GM21717 (cell line): ENCODE measurements around the gene PHF2.

Source experiments
- ATAC-seq: cut with Tn5 transposase; IDR thresholded peaks from one replicate; pipeline ENCODE4 v1.9.1; 2021; ENCODE audit warnings: mild to moderate bottlenecking, moderate library complexity; ENCODE audit not compliant: unreplicated experiment

The PHF2 gene

GRCh38 chr9:93598647-93599241 lies 22.4 kb downstream of the PHF2 start:
- ATAC-seq, result no peak

- ATAC-seq, result no peak
Observed at GRCh38 chr9:93599571-93600403, 23.4 kb downstream of the PHF2 start.

- ATAC-seq, result no peak
Observed at GRCh38 chr9:93600504-93600903, 24.1 kb downstream of the PHF2 start.

- ATAC-seq, result no peak
Observed at GRCh38 chr9:93601063-93601462, 24.7 kb downstream of the PHF2 start.

GRCh38 chr9:93601666-93602065 lies 25.3 kb downstream of the PHF2 start:
- ATAC-seq, result no peak

GRCh38 chr9:93603011-93603410 lies 26.6 kb downstream of the PHF2 start:
- no peak for ATAC-seq

DNA sequence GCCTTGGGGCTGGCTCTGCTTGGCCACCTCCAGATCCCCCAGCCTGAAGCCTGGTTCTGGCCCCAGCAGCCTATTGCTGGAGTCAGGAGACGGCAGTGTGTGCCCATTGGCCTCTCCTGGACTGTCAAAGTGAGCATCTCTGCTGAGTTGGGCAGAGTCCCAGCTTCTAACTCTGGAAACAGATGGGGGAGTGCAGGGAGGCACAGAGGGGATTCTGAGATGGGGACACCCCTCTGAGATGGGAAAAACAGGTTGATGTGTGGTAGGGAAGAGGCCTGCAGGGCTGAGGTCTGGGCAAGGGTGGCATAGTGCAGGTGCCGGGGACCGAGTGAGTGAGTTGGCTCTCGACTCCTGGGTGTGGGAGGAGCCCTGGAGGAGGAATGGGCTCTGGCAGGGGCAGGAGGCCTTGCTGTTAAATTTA lies 27.5 kb downstream of the PHF2 start:
- ATAC-seq, result no peak

DNA sequence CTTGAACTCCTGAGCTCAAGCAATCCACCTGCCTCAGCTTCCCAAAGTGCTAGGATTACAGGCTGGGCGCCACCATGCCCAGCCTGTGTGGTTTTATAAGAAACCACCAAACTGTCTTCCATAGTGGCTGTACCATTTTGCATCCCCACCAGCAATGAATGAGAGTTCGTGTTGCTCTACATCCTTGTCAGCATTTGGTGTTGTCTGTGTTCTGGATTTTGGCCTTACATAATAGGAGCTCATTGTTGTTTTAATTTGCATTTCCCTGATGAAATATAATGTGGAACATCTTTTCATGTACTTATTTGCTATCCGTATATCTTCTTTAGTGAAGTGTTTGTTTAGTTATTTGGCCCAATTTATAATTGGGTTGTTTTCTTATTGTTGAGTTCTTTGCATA lies 29.8 kb downstream of the PHF2 start:
- no peak for ATAC-seq

DNA sequence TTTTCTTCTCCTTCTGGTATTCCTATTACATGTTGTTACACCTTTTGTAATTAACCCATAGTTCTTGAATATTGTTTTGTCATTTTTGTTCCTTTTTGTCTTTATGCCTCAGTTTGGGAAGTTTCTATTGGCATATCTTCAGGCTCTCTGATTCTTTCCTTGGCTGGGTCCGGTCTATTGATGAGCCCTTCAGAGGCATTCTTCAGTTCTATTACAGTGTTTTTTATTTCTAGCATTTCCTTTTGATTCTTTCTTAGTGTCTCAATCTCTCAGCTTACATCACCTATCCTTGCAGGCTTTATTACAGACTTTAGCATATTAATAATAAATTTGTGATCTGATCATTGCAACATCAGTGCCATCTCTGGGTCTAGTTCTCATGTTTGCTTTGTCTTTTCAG lies 33.8 kb downstream of the PHF2 start:
- ATAC-seq, result no peak

DNA sequence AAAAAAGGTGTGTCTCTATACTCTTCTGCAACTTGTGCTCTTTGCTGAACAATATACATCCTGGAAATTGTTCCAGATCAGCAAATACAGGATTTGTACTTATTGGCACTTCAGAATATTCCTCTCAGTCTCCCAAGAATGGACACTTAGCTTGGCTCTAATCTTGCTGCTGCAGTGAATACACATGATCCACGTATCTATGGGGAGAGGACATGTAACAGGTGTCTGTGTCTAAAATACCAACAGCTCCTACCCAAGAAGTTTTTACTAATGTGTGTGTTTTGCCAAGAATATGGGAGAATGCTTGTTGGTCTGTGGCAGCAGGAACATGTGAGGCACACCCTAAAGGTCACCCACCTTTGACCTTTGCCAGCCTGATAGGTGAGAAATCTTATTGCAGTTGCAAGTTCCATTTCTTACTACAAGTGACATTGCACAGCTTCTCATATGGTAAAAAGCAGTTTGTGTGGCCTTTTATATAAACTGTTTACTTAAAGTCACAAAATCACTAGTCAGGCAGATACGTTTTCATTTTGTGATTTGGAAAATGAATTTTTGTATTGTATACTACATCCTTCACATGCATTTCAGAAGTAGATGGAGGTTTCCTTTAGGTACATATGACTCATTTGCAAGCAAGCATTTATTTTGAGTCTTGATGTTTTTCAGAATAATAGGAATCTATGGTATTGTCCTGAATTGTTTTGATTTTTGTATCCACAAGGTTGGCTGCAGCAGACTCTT lies 35.8 kb downstream of the PHF2 start:
- ATAC-seq, result no peak

DNA sequence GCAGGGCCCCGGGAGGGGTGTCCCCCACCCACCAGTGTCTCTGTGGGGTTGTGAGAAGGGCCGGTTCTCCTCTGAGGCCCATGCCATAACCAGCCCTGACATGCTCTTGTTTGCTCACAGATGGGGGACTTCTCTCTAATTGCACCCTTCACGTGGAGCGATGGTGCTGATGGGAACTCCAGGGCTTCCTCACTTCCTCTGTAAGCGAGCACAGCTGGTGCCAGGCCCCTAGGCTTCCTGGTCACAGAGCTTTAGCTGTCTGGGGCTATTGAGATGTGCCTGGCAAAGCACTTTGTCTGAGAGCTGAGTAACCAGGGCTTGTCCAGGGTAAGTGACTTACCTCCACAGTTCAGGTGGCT lies 36.4 kb downstream of the PHF2 start:
- peak; percentile 90 for ATAC-seq

GRCh38 chr9:93613174-93613573 lies 36.8 kb downstream of the PHF2 start:
- no peak for ATAC-seq

DNA sequence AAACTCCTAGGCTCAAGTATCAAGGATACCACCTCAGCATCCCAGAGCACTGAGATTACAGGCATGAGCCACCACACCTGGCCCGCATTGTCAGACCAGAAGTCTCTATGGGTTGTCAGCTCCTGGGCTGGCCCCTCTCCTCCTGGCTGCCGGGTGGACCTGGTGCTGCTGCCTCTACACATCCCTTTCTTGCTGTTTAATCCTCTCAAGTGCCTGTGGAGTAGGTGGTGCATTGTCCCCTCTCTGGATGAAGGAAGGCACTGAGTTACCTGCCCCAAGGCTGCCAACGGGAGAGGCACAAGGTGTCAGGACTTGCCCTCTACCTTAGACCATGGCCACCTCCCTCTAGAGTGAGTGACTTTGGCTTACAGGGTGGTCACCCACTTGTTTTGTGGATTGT lies 37.4 kb downstream of the PHF2 start:
- ATAC-seq, result no peak

DNA sequence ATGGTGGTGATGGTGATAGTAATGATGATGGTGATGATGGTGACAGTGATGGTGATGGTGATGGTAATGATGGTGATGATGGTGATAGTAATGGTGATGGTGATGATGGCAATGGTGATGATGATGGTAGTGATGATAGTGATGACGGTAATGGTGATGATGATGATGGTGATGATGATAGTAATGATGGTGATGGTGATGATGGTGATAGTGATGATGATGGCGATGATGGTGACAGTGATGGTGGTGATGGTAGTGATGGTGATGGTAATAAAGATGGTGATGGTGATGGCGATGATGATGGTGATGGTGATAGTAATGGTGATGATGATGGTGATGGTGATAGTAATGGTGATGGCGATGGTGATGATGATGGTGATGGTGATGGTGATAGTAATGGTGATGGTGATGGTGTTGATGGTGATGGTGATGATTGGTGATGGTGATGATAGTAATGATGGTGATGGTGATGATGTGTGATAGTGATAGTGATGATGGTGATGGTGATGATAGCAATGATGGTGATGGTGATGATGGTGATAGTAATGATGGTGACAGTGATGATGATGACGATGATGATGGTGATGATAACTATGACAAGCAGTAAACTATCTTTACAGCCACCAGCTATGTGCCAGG lies 38.6 kb downstream of the PHF2 start:
- ATAC-seq, result no peak

GRCh38 chr9:93616044-93616443 lies 39.7 kb downstream of the PHF2 start:
- ATAC-seq, result no peak

DNA sequence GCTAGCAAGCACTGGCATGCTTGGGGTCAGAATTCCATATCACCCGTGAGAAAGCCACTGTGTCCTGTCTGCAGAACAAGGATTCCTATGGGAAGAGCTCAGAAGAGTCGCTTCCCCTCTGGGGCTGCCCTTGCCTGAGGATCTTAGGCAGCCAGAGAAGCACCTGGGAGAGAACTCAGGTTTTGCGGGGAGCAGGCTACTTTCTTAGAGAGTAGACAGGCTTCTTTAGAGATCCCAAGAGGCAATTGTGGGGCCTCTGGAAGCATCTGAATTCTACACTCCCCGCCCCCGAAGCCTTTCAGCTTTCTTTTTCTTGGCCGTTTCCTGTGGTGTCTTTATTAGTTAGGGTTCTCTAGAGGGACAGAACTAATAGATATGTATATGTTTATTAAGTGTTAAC lies 40.9 kb downstream of the PHF2 start:
- no peak for ATAC-seq

GRCh38 chr9:93619272-93619775 lies 42.9 kb downstream of the PHF2 start:
- no peak for ATAC-seq

DNA sequence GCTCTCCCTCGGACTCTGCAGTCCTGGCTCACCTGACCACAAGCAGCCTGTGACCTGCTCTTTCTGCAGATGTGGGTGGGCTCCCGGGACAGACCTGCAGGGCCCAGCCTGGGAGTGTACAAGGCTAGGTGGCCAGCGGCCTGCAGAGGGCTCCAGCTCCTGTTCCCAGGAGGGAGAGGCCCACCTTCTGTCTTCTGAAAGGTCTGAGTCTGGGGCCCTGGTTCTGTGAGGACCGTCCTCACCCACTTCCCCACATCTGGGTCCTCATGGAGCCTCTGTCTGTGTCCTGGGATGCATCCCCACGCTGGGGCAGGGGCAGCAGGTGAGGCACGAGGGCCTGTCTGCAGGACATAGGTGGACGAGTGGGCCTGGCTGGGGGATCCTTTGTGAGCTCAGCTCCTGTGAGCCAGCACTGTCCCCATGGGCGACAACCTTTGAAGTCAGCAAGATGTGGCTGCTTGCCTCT lies 43.7 kb downstream of the PHF2 start:
- ATAC-seq, result no peak

DNA sequence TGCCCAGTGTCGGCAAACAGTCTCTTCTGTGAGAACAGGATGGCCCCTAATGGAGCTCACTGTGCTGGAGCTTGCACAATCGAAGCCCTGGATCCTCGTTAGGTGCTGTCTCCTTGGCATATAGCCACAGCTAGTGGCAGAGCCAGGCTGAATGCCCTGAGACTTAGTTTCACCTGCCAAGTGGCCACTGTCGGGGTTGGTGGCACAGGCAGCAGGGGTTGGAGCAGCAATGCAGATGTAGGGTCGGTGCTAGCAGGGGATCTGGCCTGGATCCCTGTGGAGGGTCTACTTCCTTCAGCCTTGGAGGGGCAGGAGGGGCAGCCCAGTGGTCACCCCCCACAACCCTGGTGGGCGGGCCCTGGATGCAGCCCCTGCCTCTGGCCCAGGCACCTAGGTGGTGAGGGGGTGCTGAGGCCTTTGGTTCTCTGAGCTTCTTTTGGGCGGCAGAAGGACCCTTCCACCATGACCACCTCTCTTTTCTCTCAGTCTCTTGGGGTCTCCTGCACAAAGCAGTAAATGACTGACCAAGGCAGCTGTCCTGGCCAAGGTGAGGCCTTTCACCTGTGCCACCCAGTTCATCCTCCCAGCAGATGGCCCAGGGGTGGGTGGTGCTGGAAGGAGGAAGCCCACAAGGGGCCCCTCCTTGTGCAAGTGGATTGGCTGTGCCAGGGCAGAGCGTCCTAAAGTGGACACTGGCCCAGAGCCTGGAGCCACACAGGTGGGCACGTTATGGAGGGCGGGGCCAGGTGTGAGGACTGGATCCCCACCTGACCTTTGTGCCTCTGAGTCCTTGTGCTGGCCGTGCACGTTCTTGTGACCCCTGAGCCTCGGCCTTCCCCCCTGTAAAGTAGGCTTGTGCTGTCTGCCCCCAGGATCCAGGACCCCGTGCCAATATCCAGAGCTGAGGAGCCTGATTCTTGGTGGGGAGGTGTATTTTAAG lies 44.8 kb downstream of the PHF2 start:
- no peak for ATAC-seq

- ATAC-seq, result no peak
Observed at GRCh38 chr9:93621922-93622321, 45.5 kb downstream of the PHF2 start.
